Astrocyte (in vitro differentiated cells and primary cell): ENCODE measurements around the gene ETFA.

ENCODE experiments used
- CTCF ChIP-seq: IDR thresholded peaks from 2 replicates; pipeline ENCODE4 v1.5.1; 2011; ENCODE audit warnings: low read depth, mild to moderate bottlenecking, inconsistent platforms, low read length, moderate library complexity; ENCODE audit not compliant: insufficient read depth
- EZH2 ChIP-seq: IDR thresholded peaks from 2 replicates; pipeline ENCODE4 v1.6.1; 2012; ENCODE audit warnings: mild to moderate bottlenecking, low read length, inconsistent platforms; ENCODE audit not compliant: insufficient read depth

GRCh38 chr15:76199106-76200082 lies 111.9 kb downstream of the ETFA start:
- no peak for TF ChIP-seq CTCF
- TF ChIP-seq EZH2, result no peak
